HFFc6 (cell line): ENCODE measurements around the gene DENND1B. TPM values are rescaled to one million over a fixed set of nuclear protein-coding genes. Genes with fewer than 3 reads are reported as not detected.

ENCODE experiments used
- DNase-seq: peaks from one replicate; pipeline ENCODE4 v3.0.0-alpha.2; 2018
- H3K27ac Mint-ChIP-seq: 2 replicates; pipeline ENCODE4 v1.8.0; 2020; ENCODE audit warnings: mild to moderate bottlenecking, mixed read lengths
- H3K27me3 Mint-ChIP-seq: 2 replicates; pipeline ENCODE4 v1.8.0; 2021; ENCODE audit warnings: mild to moderate bottlenecking, moderate library complexity, mixed read lengths; ENCODE audit not compliant: insufficient read depth
- H3K36me3 Mint-ChIP-seq: 2 replicates; pipeline ENCODE4 v1.8.0; 2021; ENCODE audit warnings: low read depth, mixed read lengths
- H3K4me1 Mint-ChIP-seq: 2 replicates; pipeline ENCODE4 v1.8.0; 2020; ENCODE audit warnings: low read depth, mixed read lengths
- H3K4me3 Mint-ChIP-seq: 2 replicates; pipeline ENCODE4 v1.8.0; 2020; ENCODE audit warnings: mild to moderate bottlenecking, moderate library complexity, mixed read lengths
- H3K9me3 Mint-ChIP-seq: 2 replicates; pipeline ENCODE4 v1.8.0; 2020; ENCODE audit warnings: mild to moderate bottlenecking, mixed read lengths
- CTCF ChIP-seq: fragments of 200-600 bp; sonication (generic); IDR thresholded peaks from 2 replicates; pipeline ENCODE4 v1.5.0; 2021; ENCODE audit warnings: antibody characterized with exemption, mild to moderate bottlenecking
- total RNA-seq, 6 experiments: library from RNA; stranded (reverse); fragmentation: NEBNext Ultra II Directional; extraction: Animal tissue kit (Norgen Biotek cat#: 25700); gene quantifications; 2 replicates in 1 of 6; 3 replicates in 5 of 6; pipeline ENCODE4 v1.2.3, GENCODE V29; 2021

Gene DENND1B
- total RNA-seq, 6 experiments from 2014 or later, result 6.4 to 9.0 (median 7.7) TPM

- peaks cover 17% of the 10 kb centered on the region for H3K9me3 Mint-ChIP-seq
- no peak for TF ChIP-seq CTCF
- no peaks in the 10 kb centered on the region for H3K27me3 Mint-ChIP-seq
- DNase-seq, result no peak
- peaks cover 16% of the 10 kb centered on the region for H3K4me1 Mint-ChIP-seq
- H3K36me3 Mint-ChIP-seq, result peaks cover 32% of the 10 kb centered on the region
- H3K4me3 Mint-ChIP-seq, result no peak overlapping the region
- no peak overlapping the region for H3K27ac Mint-ChIP-seq
These were observed 88.5 kb downstream of the DENND1B start for GRCh38 chr1:197686702-197687355.

- TF ChIP-seq CTCF, result no peak
- peaks cover 17% of the 10 kb centered on the region for H3K9me3 Mint-ChIP-seq
- H3K27ac Mint-ChIP-seq, result no peak overlapping the region
- DNase-seq, result no peak
- H3K27me3 Mint-ChIP-seq, result no peaks in the 10 kb centered on the region
- no peak overlapping the region for H3K4me3 Mint-ChIP-seq
- peaks cover 32% of the 10 kb centered on the region for H3K36me3 Mint-ChIP-seq
- H3K4me1 Mint-ChIP-seq, result peaks cover 16% of the 10 kb centered on the region
These were observed 89.0 kb downstream of the DENND1B start for GRCh38 chr1:197686231-197686630.

- Mint-ChIP-seq H3K4me1 (peaks cover 16% of the 10 kb centered on the region), H3K4me3 (no peak overlapping the region), H3K27me3 (no peaks in the 10 kb centered on the region)
These were observed 89.5 kb downstream of the DENND1B start for GRCh38 chr1:197685785-197686184.

GRCh38 chr1:197683895-197684553 is 91.3 kb downstream of the DENND1B start:
- Mint-ChIP-seq H3K36me3 (peaks cover 19% of the 10 kb centered on the region), H3K9me3 (peaks cover 16% of the 10 kb centered on the region), H3K4me3 (no peak overlapping the region), H3K4me1 (peaks cover 21% of the 10 kb centered on the region), H3K27ac (no peak overlapping the region), H3K27me3 (no peaks in the 10 kb centered on the region; the same call in 1 of the 2 replicates)
- no peak for TF ChIP-seq CTCF
- DNase-seq, result no peak

More at GRCh38 chr1:197685785-197686184, 89.5 kb downstream of the DENND1B start:
- Mint-ChIP-seq H3K36me3 (peaks cover 32% of the 10 kb centered on the region), H3K9me3 (peaks cover 17% of the 10 kb centered on the region), H3K27ac (no peak overlapping the region)
- no peak for DNase-seq
- TF ChIP-seq CTCF, result no peak

GRCh38 chr1:197683280-197683679 is 92.0 kb downstream of the DENND1B start:
- Mint-ChIP-seq H3K36me3 (peaks cover 11% of the 10 kb centered on the region), H3K27ac (no peak overlapping the region), H3K27me3 (no peaks in the 10 kb centered on the region; the same call in 1 of the 2 replicates), H3K4me3 (no peak overlapping the region), H3K9me3 (peaks cover 9% of the 10 kb centered on the region), H3K4me1 (peaks cover 21% of the 10 kb centered on the region)
- no peak for DNase-seq
- no peak for TF ChIP-seq CTCF
